ENCODE data around the gene SCN7A. TPM values are rescaled to one million over a fixed set of nuclear protein-coding genes. Genes with fewer than 3 reads are reported as not detected.

SCN7A gene
- total RNA-seq, result under 0.01 TPM in 1 of 2 replicates, not detected in the other

GRCh38 chr2:166494140-166494624 is at the start of gene SCN7A:
Gene SCN7A (minus strand): TSS chr2:166494249. CDS start chr2:166477696, 16,553 bp downstream.

GRCh38 chr2:166375736-166376487 is 118.1 kb downstream of the SCN7A start, which contains the start of gene SCN9A:
Gene SCN9A (minus strand): TSS chr2:166375944. CDS start chr2:166311756, 64,188 bp downstream.

Other genes starting within 250 kb of the SCN7A start
- 2.4 and 3.6 TPM in 2 replicates for gene SCN9A, start 118.3 kb downstream of the SCN7A start, total RNA-seq

All from tracheal epithelial cell (primary cell).